Fibroblast of lung (primary cell): Measurements from ENCODE around the gene UBTF. TPM values are rescaled to one million over a fixed set of nuclear protein-coding genes. Genes with fewer than 3 reads are reported as not detected.
A peak's percentile ranks its signal among the peaks of the same experiment; 100 is the strongest.

Experiments used
- DNase-seq, 2 donors: peaks; one replicate each; pipeline versions ENCODE4 v3.0.0 to v3.0.0-alpha.2; 2010; ENCODE audit warnings: low read depth in 2 of 2
- H2AFZ ChIP-seq: 2 replicates; pipeline ENCODE4 v1.5.1; 2012; ENCODE audit warnings: low read length, control low read depth, inconsistent platforms
- H3K27ac ChIP-seq: 2 replicates; pipeline ENCODE4 v1.5.1; 2011; ENCODE audit warnings: low read length, control low read depth; ENCODE audit not compliant: insufficient read depth
- H3K27me3 ChIP-seq: 2 replicates; pipeline ENCODE4 v1.5.1; 2011; ENCODE audit warnings: mild to moderate bottlenecking, low read length; ENCODE audit not compliant: control insufficient read depth, insufficient read depth
- H3K36me3 ChIP-seq: 2 replicates; pipeline ENCODE4 v1.5.1; 2011; ENCODE audit warnings: low read length; ENCODE audit not compliant: control insufficient read depth, insufficient read depth
- H3K4me1 ChIP-seq: 2 replicates; pipeline ENCODE4 v1.5.1; 2011; ENCODE audit warnings: low read length; ENCODE audit not compliant: control insufficient read depth, insufficient read depth; ENCODE audit errors: extremely low read depth
- H3K4me2 ChIP-seq: 2 replicates; pipeline ENCODE4 v1.5.1; 2011; ENCODE audit warnings: low read length, control low read depth; ENCODE audit not compliant: insufficient read depth; ENCODE audit errors: extremely low read depth
- H3K4me3 ChIP-seq, 4 experiments: fragments of 200-600 bp in 1 of 4; sonication (generic) in 1 of 4; replicated peaks in 1 of 4; 2 replicates each; pipeline ENCODE4 v1.5.1; 2011 to 2016; ENCODE audit warnings: low read length in 4 of 4, low read depth in 3 of 4, mild to moderate bottlenecking in 3 of 4, control low read depth in 2 of 4, inconsistent platforms in 1 of 4, mixed read lengths in 1 of 4; ENCODE audit not compliant: insufficient read depth in 1 of 4; ENCODE audit errors: control extremely low read depth in 1 of 4
- H3K79me2 ChIP-seq: 2 replicates; pipeline ENCODE4 v1.5.1; 2012; ENCODE audit warnings: mild to moderate bottlenecking, low read length, inconsistent platforms; ENCODE audit not compliant: control insufficient read depth, insufficient read depth
- H3K9ac ChIP-seq: 2 replicates; pipeline ENCODE4 v1.5.1; 2011; ENCODE audit warnings: mild to moderate bottlenecking, low read length, control low read depth; ENCODE audit not compliant: insufficient read depth
- H3K9me3 ChIP-seq: 2 replicates; pipeline ENCODE4 v1.5.1; 2012; ENCODE audit warnings: low read depth, low read length; ENCODE audit not compliant: control insufficient read depth, insufficient read depth
- H4K20me1 ChIP-seq: 2 replicates; pipeline ENCODE4 v1.5.1; 2011; ENCODE audit warnings: low read length; ENCODE audit not compliant: control insufficient read depth, insufficient read depth; ENCODE audit errors: extremely low read depth
- EZH2 ChIP-seq: IDR thresholded peaks from 2 replicates; pipeline ENCODE4 v1.5.1; 2012; ENCODE audit warnings: low read length, control low read depth, mild to moderate bottlenecking; ENCODE audit errors: missing control alignments
- polyA plus RNA-seq, 2 donors: library from polyadenylated mRNA; depleted of rRNA in 1 of 2; stranded (reverse) in 1 of 2; unstranded in 1 of 2; fragments of >200 nt; gene quantifications; 2 replicates each; pipeline ENCODE4 v1.2.1, GENCODE V29; 2011 to 2012; ENCODE audit warnings: missing spikeins in 1 of 2
- total RNA-seq: library from RNA; depleted of rRNA; stranded (reverse); fragments of >200 nt; gene quantifications from 2 replicates; pipeline ENCODE4 v1.2.1, GENCODE V29; 2014
- TF ChIP-seq, protein P1 (sequence below), 2 donors: IDR thresholded peaks in 1 of 2; conservative IDR thresholded peaks in 1 of 2; 1 replicate in 1 of 2; 2 replicates in 1 of 2; pipeline ENCODE4 v1.5.1; 2011 to 2012; ENCODE audit warnings: low read length in 2 of 2, control low read depth in 1 of 2, inconsistent platforms in 1 of 2, low read depth in 1 of 2, mild to moderate bottlenecking in 1 of 2

UBTF gene
- total and polyA plus RNA-seq, 2 donors (not counting 1 experiment from before 2014, with no cell fraction given): 25.1 to 42.1 TPM

DNA sequence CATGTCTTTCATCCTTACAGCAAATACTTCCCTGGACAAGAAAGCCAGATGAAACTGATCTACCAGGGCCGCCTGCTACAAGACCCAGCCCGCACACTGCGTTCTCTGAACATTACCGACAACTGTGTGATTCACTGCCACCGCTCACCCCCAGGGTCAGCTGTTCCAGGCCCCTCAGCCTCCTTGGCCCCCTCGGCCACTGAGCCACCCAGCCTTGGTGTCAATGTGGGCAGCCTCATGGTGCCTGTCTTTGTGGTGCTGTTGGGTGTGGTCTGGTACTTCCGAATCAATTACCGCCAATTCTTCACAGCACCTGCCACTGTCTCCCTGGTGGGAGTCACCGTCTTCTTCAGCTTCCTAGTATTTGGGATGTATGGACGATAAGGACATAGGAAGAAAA is 29.0 kb downstream of the UBTF start:
- Histone ChIP-seq H3K4me3 (no peak overlapping the region), H3K9me3 (no peaks in the 10 kb centered on the region), H3K79me2 (peaks cover 23% of the 10 kb centered on the region), H3K4me1 (peaks cover 9% of the 10 kb centered on the region), H3K27me3 (no peaks in the 10 kb centered on the region), H3K9ac (no peak overlapping the region), H3K4me2 (no peak overlapping the region), H2AFZ (no peak overlapping the region), H3K27ac (no peak overlapping the region), H4K20me1 (no peaks in the 10 kb centered on the region), H3K36me3 (peaks cover 30% of the 10 kb centered on the region)
- no peak for DNase-seq
- TF ChIP-seq, protein P1, sequence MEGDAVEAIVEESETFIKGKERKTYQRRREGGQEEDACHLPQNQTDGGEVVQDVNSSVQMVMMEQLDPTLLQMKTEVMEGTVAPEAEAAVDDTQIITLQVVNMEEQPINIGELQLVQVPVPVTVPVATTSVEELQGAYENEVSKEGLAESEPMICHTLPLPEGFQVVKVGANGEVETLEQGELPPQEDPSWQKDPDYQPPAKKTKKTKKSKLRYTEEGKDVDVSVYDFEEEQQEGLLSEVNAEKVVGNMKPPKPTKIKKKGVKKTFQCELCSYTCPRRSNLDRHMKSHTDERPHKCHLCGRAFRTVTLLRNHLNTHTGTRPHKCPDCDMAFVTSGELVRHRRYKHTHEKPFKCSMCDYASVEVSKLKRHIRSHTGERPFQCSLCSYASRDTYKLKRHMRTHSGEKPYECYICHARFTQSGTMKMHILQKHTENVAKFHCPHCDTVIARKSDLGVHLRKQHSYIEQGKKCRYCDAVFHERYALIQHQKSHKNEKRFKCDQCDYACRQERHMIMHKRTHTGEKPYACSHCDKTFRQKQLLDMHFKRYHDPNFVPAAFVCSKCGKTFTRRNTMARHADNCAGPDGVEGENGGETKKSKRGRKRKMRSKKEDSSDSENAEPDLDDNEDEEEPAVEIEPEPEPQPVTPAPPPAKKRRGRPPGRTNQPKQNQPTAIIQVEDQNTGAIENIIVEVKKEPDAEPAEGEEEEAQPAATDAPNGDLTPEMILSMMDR (conservative IDR thresholded peaks at IDR 0.05 in 1 of 2, IDR thresholded peaks at IDR 0.05 in 1 of 2; ENCODE audit: low read depth in 1 of 2, low read length in 2 of 2): no peak
- TF ChIP-seq EZH2: no peak

DNA sequence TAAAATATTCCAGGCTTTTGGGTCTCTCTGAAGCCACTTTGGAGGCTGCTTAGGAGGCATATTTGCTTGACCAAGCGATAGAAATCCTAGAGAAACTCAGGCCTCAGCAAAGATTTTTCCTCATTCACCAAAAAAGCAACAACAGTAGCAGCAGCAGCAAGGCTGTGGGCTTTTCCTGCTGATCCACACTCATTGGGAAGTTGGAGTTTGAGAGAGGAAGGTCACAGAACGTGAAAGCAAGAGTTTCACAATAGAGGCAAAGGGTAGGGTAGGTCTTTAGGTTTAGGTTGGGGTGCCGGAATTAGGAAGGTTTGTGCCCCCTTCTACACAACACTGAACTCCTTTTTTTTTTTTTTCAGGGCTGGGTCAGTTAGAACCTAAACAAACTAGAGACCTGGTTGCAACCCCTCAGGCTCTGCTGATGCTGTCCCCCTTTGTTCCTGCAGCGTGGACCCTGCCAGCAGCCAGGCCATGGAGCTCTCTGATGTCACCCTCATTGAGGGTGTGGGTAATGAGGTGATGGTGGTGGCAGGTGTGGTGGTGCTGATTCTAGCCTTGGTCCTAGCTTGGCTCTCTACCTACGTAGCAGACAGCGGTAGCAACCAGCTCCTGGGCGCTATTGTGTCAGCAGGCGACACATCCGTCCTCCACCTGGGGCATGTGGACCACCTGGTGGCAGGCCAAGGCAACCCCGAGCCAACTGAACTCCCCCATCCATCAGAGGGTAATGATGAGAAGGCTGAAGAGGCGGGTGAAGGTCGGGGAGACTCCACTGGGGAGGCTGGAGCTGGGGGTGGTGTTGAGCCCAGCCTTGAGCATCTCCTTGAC is 30.7 kb downstream of the UBTF start:
- Histone ChIP-seq H3K4me1 (peaks cover 9% of the 10 kb centered on the region), H3K27ac (no peak overlapping the region), H2AFZ (no peak overlapping the region), H3K27me3 (no peaks in the 10 kb centered on the region), H4K20me1 (no peaks in the 10 kb centered on the region), H3K79me2 (peaks cover 39% of the 10 kb centered on the region), H3K4me3 (peak overlapping the region in 1 of 4 experiments; percentile 100), H3K36me3 (peaks cover 23% of the 10 kb centered on the region), H3K9me3 (no peaks in the 10 kb centered on the region), H3K9ac (peak overlapping the region; percentile 7), H3K4me2 (peak overlapping the region; percentile 25)
- no peak for DNase-seq
- no peak for TF ChIP-seq EZH2
- TF ChIP-seq, protein P1 (conservative IDR thresholded peaks at IDR 0.05 in 1 of 2, IDR thresholded peaks at IDR 0.05 in 1 of 2; ENCODE audit: low read depth in 1 of 2, low read length in 2 of 2): no peak

DNA sequence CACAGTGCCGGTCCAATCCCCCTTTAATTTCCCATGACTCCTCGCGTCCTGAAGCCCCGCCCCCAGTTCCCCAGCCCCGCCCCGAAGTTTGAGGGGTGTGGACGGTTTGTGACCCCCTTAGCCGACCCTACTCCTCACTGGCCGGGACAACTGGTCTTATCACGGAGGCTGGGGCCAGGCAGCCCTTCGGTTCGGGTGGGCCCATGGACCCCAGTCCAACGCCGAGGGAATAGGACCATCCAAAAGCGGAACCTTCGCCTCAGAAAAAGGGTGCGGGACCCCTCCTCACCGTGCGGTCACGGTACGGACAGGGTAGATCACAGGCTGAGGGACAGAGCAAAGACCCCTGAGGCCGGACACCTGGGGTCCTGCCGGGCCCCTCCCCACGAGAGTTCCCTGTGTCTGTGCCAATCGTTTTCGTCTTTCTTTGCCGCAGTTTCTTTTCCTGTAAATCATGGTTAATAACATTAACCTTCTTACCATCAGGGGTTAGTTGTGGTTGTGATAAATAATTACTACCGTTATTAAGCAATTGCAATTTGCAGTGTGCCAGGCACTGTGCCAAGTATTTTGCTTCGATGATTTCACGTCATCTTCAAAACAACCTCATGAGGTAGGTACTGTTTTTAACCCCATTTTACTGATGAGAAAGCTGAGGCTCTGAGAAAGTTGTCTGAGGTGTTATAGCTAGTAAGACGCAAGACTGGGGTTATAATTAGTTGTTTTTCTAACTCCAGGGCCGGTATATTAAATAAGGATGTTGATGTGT is 32.2 kb downstream of the UBTF start:
- peaks cover 40% of the 10 kb centered on the region for H3K79me2 ChIP-seq

More for the DNA sequence above, 32.2 kb downstream of the UBTF start:
- Histone ChIP-seq H3K4me3 (peak overlapping the region; percentile 80 to 100 (median 100)), H3K27ac (peak overlapping the region; percentile 99), H3K9me3 (no peaks in the 10 kb centered on the region), H3K4me1 (peaks cover 9% of the 10 kb centered on the region), H3K4me2 (peak overlapping the region; percentile 83), H4K20me1 (no peaks in the 10 kb centered on the region), H3K27me3 (no peaks in the 10 kb centered on the region), H2AFZ (peak overlapping the region; percentile 96), H3K9ac (peak overlapping the region; percentile 98), H3K36me3 (peaks cover 14% of the 10 kb centered on the region)
- TF ChIP-seq, protein P1 (conservative IDR thresholded peaks at IDR 0.05 in 1 of 2, IDR thresholded peaks at IDR 0.05 in 1 of 2; ENCODE audit: low read depth in 1 of 2, low read length in 2 of 2): no peak
- TF ChIP-seq EZH2: no peak
- peak; percentile 42 to 70 for DNase-seq
